Right atrium auricular region (tissue), 2 donors: ENCODE results near the gene ITPRID2. TPM values are rescaled to one million over a fixed set of nuclear protein-coding genes. Genes with fewer than 3 reads are reported as not detected.
A peak's percentile ranks its signal among the peaks of the same experiment; 100 is the strongest.

Source experiments
- DNase-seq: peaks from one replicate; pipeline ENCODE4 v3.0.0-alpha.2; 2019; ENCODE audit warnings: low spot score
- H3K27ac ChIP-seq, 2 donors: fragments of 200-600 bp; sonication (generic); 1 replicate in 1 of 2; 2 replicates in 1 of 2; pipeline ENCODE4 v1.5.1; 2016 to 2019
- H3K27me3 ChIP-seq, 2 donors: fragments of 200-600 bp; sonication (generic); one replicate each; pipeline versions ENCODE4 v1.5.1 to v1.6.0; 2017 to 2019
- H3K36me3 ChIP-seq: fragments of 200-600 bp; sonication (generic); one replicate; pipeline ENCODE4 v1.5.1; 2016
- H3K4me1 ChIP-seq, 2 donors: fragments of 200-600 bp; sonication (generic); one replicate each; pipeline versions ENCODE4 v1.5.1 to v1.6.0; 2017 to 2019
- H3K4me3 ChIP-seq, 2 donors: fragments of 200-600 bp; sonication (generic); 1 replicate in 1 of 2; 2 replicates in 1 of 2; pipeline ENCODE4 v1.5.1; 2017 to 2019; ENCODE audit warnings: mild to moderate bottlenecking in 1 of 2, moderate library complexity in 1 of 2
- H3K9me3 ChIP-seq, 2 donors: fragments of 200-600 bp; sonication (generic); one replicate each; pipeline ENCODE4 v1.5.1; 2019
- total RNA-seq, 2 donors: library from RNA; depleted of rRNA; stranded (reverse); fragments of >200 nt; gene quantifications; one replicate each; pipeline ENCODE4 v1.1.0, GENCODE V29; 2016
- TF ChIP-seq, protein P1 (sequence below), 2 donors: fragments of 200-600 bp; sonication (generic); IDR thresholded peaks; one replicate each; pipeline ENCODE4 v1.5.1; 2019; ENCODE audit warnings: antibody characterized with exemption in 2 of 2

Gene ITPRID2
- total RNA-seq, result 10 to 100 TPM; 52.0 to 56.5 TPM

DNA sequence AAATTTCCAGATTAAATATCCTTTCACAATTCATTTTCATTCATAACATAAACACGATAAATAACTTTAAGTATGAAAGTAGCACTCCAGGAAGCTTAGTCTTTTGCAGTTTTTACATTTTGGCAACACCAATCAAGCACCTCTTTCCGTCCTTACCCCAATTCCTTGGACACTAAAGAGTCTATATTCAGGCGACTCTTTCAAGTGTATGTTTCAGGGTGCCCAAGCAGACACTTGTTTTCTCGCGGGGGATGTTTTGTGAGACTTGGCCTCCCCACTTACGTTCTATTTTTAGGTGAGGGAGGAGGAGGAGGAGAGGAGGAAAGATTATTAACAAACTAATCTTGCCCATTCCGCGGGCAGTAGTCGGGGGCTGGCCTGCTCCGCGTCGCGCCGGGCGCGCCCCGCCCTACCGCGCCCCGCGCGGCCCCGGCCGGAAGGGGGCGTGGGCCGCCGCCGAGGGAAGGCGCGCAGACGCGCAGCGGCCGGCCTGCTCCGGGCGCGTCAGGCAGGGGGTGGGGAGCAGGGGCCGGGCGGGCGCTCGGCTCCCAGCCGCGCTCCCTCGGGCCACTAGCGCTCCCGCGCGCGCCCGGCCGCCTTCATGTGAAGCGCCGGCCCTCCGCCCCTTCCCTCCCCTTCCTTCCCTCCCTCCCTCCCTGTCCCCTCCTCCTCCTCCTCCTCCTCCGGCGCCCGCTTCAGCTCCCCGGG is at the start of gene ITPRID2:
Gene ITPRID2, plus strand, starts transcription at position 473 of the 708 bp plus-strand sequence. CDS start 337 bp downstream, outside the sequence.
- no peaks in the 10 kb centered on the region for H3K27me3 ChIP-seq
- H3K4me1 ChIP-seq, result peaks cover 0 to 40% of the 10 kb centered on the region in 2 donors
- H3K36me3 ChIP-seq, result no peaks in the 10 kb centered on the region
- TF ChIP-seq, protein P1, sequence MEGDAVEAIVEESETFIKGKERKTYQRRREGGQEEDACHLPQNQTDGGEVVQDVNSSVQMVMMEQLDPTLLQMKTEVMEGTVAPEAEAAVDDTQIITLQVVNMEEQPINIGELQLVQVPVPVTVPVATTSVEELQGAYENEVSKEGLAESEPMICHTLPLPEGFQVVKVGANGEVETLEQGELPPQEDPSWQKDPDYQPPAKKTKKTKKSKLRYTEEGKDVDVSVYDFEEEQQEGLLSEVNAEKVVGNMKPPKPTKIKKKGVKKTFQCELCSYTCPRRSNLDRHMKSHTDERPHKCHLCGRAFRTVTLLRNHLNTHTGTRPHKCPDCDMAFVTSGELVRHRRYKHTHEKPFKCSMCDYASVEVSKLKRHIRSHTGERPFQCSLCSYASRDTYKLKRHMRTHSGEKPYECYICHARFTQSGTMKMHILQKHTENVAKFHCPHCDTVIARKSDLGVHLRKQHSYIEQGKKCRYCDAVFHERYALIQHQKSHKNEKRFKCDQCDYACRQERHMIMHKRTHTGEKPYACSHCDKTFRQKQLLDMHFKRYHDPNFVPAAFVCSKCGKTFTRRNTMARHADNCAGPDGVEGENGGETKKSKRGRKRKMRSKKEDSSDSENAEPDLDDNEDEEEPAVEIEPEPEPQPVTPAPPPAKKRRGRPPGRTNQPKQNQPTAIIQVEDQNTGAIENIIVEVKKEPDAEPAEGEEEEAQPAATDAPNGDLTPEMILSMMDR (IDR thresholded peaks at IDR 0.05), result peak in 1 of 2 donors; percentile 29
- peak within 1 kb of the TSS; percentile 93 to 96 for H3K4me3 ChIP-seq
- no peaks in the 10 kb centered on the region for H3K9me3 ChIP-seq
- peak; percentile 73 for DNase-seq
- H3K27ac ChIP-seq, result peak within 1 kb of the TSS; percentile 97 to 99

- TF ChIP-seq, protein P1 (IDR thresholded peaks at IDR 0.05), result no peak
- no peak for DNase-seq
These were observed 46.8 kb upstream of the ITPRID2 start for GRCh38 chr2:181844551-181845290.

DNA sequence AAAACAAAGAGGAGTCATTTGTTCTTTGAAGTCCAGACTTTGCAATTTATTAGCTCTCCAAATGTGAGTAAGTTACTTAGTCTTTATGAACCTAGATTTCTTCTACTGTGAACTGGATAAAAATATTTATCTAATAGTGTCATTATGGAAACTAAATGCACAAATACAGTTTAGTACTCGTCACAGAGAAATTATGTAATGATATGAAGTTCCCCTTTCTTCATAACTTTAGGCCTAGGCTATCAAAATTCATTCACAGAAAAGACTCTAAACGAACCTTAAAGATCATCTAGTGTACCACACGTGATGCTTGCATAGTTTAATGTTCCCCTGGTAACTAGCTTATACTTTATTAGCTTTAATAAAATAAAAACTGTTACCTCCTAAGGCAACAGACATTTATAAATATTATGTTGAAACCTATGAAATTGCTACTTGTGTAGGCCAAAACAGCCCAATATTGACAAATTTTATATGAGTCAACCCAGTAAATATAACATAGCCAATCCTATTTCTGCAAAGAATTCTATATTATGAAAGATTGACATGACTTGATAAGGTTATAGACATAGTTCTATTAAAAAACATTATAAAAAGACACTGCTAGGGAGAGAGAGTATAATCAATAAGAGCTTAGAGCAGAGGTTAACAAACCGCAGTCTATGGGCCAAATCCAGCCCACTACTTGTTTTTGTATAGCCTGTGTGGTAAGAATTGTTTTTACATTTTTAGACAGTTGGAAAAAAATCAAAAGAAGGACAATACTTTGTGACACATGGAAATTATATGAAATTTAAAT is 44.9 kb upstream of the ITPRID2 start:
- Histone ChIP-seq H3K4me1 (peaks cover 0 to 4% of the 10 kb centered on the region in 2 donors), H3K27me3 (no peaks in the 10 kb centered on the region), H3K9me3 (no peaks in the 10 kb centered on the region), H3K36me3 (no peaks in the 10 kb centered on the region), H3K4me3 (no peak overlapping the region), H3K27ac (no peak overlapping the region)
- TF ChIP-seq, protein P1 (IDR thresholded peaks at IDR 0.05), result no peak
- DNase-seq, result no peak

More at GRCh38 chr2:181844551-181845290, 46.8 kb upstream of the ITPRID2 start:
- Histone ChIP-seq H3K36me3 (no peaks in the 10 kb centered on the region), H3K4me1 (peaks cover 0 to 4% of the 10 kb centered on the region in 2 donors), H3K9me3 (no peaks in the 10 kb centered on the region), H3K27ac (no peak overlapping the region), H3K27me3 (no peaks in the 10 kb centered on the region), H3K4me3 (no peak overlapping the region)

DNA sequence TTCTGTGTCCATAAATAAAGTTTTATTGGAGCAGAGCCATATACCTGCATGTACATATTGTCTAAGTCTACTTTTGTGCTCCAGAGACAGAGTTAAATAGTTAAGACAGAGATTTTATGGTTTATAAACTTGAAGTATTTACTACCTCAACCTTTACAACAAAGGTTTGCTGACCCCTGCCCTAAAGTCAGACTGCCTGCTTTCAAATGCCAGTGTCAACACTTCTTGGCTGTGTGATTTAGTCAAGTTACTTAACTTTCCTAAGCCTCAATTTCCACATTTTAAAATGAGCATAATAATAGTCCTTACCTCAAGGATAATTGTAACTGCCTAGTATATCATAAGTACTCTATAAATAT is 44.4 kb upstream of the ITPRID2 start:
- no peak for DNase-seq
- no peak overlapping the region for H3K27ac ChIP-seq
- H3K9me3 ChIP-seq, result no peaks in the 10 kb centered on the region
- no peak overlapping the region for H3K4me3 ChIP-seq
- H3K27me3 ChIP-seq, result no peaks in the 10 kb centered on the region
- H3K36me3 ChIP-seq, result no peaks in the 10 kb centered on the region
- TF ChIP-seq, protein P1 (IDR thresholded peaks at IDR 0.05), result no peak
- peaks cover 0 to 4% of the 10 kb centered on the region in 2 donors for H3K4me1 ChIP-seq

DNA sequence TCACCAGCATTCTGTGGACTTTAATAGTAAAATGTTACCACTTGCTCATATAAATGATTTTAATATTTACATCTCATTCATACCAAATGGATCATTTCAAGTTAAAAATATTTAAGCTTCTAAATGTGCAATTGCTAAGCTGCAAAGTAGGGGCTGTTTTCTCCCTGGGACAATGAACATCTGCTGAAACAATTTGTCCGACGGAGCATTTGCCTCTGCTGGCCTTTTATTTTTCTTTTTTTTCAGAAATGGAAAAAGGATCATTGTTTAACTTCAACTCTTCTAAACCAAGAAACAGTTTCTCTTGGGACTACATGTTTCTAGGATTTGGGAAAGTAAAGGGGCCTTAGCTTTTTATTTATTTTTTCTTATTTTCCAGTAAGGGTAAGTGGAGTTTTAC is 43.8 kb upstream of the ITPRID2 start:
- Histone ChIP-seq H3K4me1 (peaks cover 0 to 4% of the 10 kb centered on the region in 2 donors), H3K4me3 (no peak overlapping the region), H3K9me3 (no peaks in the 10 kb centered on the region), H3K36me3 (no peaks in the 10 kb centered on the region), H3K27me3 (no peaks in the 10 kb centered on the region), H3K27ac (no peak overlapping the region)
- TF ChIP-seq, protein P1 (IDR thresholded peaks at IDR 0.05), result no peak
- DNase-seq, result no peak
